Keratinocyte (primary cell): ENCODE results near the gene MICALL1. TPM values are rescaled to one million over a fixed set of nuclear protein-coding genes. Genes with fewer than 3 reads are reported as not detected.

Experiments
- DNase-seq: peaks from one replicate; pipeline ENCODE4 v3.0.0-alpha.2; 2011; ENCODE audit warnings: low read depth, missing footprints, low spot score
- FAIRE-seq: peaks from 2 replicates; lab custom pipeline; 2011; peaks lifted over from hg19 to GRCh38; lab: Jason Lieb, UNC
- H2AFZ ChIP-seq: 2 replicates; pipeline ENCODE4 v1.6.0; 2012; ENCODE audit warnings: low read length, control low read depth, inconsistent platforms; ENCODE audit not compliant: control insufficient read depth
- H3K27ac ChIP-seq: 2 replicates; pipeline ENCODE4 v1.5.1; 2011; ENCODE audit warnings: low read length; ENCODE audit not compliant: control insufficient read depth, insufficient read depth
- H3K27me3 ChIP-seq: 3 replicates; pipeline ENCODE4 v1.6.0; 2011; ENCODE audit warnings: low read length; ENCODE audit not compliant: control insufficient read depth, insufficient read depth; ENCODE audit errors: extremely low read depth
- H3K36me3 ChIP-seq, 2 experiments: 2 replicates in 1 of 2; 3 replicates in 1 of 2; pipeline ENCODE4 v1.5.1; 2011; ENCODE audit warnings: low read length in 2 of 2, mild to moderate bottlenecking in 1 of 2; ENCODE audit not compliant: control insufficient read depth in 2 of 2, insufficient read depth in 2 of 2; ENCODE audit errors: extremely low read depth in 1 of 2
- H3K4me1 ChIP-seq: 3 replicates; pipeline ENCODE4 v1.5.1; 2011; ENCODE audit warnings: low read length; ENCODE audit not compliant: control insufficient read depth, insufficient read depth; ENCODE audit errors: extremely low read depth
- H3K4me2 ChIP-seq: 3 replicates; pipeline ENCODE4 v1.6.0; 2011; ENCODE audit warnings: low read depth, low read length; ENCODE audit not compliant: control insufficient read depth, insufficient read depth; ENCODE audit errors: extremely low read depth
- H3K4me3 ChIP-seq, 3 experiments: fragments of 200-600 bp in 1 of 3; sonication (generic) in 1 of 3; 2 replicates in 2 of 3; 3 replicates in 1 of 3; pipeline ENCODE4 v1.5.1; 2011 to 2016; ENCODE audit warnings: low read length in 3 of 3, mild to moderate bottlenecking in 3 of 3, control low read depth in 2 of 3, inconsistent platforms in 1 of 3, low read depth in 1 of 3, mixed read lengths in 1 of 3, mixed run types in 1 of 3, moderate library complexity in 1 of 3; ENCODE audit not compliant: control insufficient read depth in 2 of 3, insufficient read depth in 2 of 3; ENCODE audit errors: extremely low read depth in 1 of 3
- H3K79me2 ChIP-seq: 2 replicates; pipeline ENCODE4 v1.6.0; 2012; ENCODE audit warnings: low read length; ENCODE audit not compliant: control insufficient read depth, insufficient read depth
- H3K9ac ChIP-seq: 3 replicates; pipeline ENCODE4 v1.6.0; 2011; ENCODE audit warnings: low read length; ENCODE audit not compliant: control insufficient read depth, insufficient read depth; ENCODE audit errors: extremely low read depth
- H3K9me1 ChIP-seq: 3 replicates; pipeline ENCODE4 v1.6.0; 2011; ENCODE audit warnings: low read length; ENCODE audit not compliant: control insufficient read depth, insufficient read depth; ENCODE audit errors: extremely low read depth
- H3K9me3 ChIP-seq: 2 replicates; pipeline ENCODE4 v1.5.1; 2012; ENCODE audit warnings: low read depth, low read length; ENCODE audit not compliant: control insufficient read depth
- H4K20me1 ChIP-seq: 3 replicates; pipeline ENCODE4 v1.6.0; 2011; ENCODE audit warnings: low read length; ENCODE audit not compliant: control insufficient read depth, insufficient read depth; ENCODE audit errors: extremely low read depth
- EZH2 ChIP-seq: IDR thresholded peaks from one replicate; pipeline ENCODE4 v1.6.1; 2012; ENCODE audit warnings: inconsistent platforms, mild to moderate bottlenecking, low read length, moderate library complexity
- dilution Hi-C: fragments of 300-500 bp; cut with MboI; formaldehyde crosslinking; loops from one replicate; pipeline ENCODE4 v1.7.0; 2020; ENCODE audit warnings: low sequenced_read_pairs; ENCODE audit not compliant: extremely low pct_ligation_motif_present
- polyA plus RNA-seq, 5 experiments: library from polyadenylated mRNA; depleted of rRNA in 3 of 5; stranded (reverse) in 3 of 5; stranded (forward) in 1 of 5; unstranded in 1 of 5; fragments of >200 nt; gene quantifications; 1 replicate in 1 of 5; 2 replicates in 3 of 5; 3 replicates in 1 of 5; pipeline versions ENCODE4 v1.2.1 to v1.2.3, GENCODE V29; 2011 to 2012; ENCODE audit warnings: missing spikeins in 2 of 5, low read depth in 1 of 5, low replicate concordance in 1 of 5
- TF ChIP-seq, protein P1 (sequence below), 3 experiments: IDR thresholded peaks in 1 of 3; conservative IDR thresholded peaks in 1 of 3; optimal IDR thresholded peaks in 1 of 3; 2 replicates in 2 of 3; 3 replicates in 1 of 3; pipeline versions ENCODE3 to v1.5.1; 2011; ENCODE audit warnings: low read length in 3 of 3, mild to moderate bottlenecking in 3 of 3, moderate library complexity in 2 of 3, control low read depth in 1 of 3, inconsistent platforms in 1 of 3; ENCODE audit not compliant: insufficient read depth in 2 of 3; ENCODE audit errors: extremely low read depth in 1 of 3

The MICALL1 gene
- polyA plus RNA-seq, 1 donor (not counting 4 experiments of a cell fraction or from before 2014, with no cell fraction given), result 42.8 TPM

DNA sequence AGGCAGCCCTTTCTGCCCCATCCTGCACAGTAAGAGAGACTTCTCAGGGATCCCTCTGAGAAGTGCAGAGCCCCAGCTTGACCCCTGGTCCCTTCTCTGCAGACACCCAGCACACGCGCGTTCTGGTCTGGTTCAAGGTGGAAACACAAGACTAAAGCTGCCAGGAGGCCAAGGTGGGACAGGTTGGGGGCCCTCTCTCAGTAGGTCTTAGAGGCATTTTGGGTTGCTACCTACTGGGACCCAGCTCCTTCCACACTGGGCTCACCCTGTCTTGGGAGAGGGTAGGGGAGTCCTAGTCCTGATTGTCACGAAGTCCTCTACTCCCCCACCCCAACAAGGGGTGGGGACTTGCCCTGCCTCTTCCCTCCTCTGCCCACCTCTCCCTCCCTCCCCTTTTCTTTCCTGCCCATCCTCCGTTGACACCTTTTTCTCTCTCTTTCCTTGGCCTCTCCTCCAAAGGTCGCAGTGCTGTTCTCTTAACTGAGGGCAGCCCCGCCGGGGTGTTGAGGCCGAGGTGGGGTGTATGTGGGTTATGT lies 79.0 kb downstream of the MICALL1 start:
- Histone ChIP-seq H3K9me3 (no peaks in the 10 kb centered on the region), H3K36me3 (no peaks in the 10 kb centered on the region), H3K4me1 (no peaks in the 10 kb centered on the region), H4K20me1 (no peaks in the 10 kb centered on the region), H3K27me3 (no peaks in the 10 kb centered on the region), H3K4me2 (no peak overlapping the region), H3K79me2 (no peaks in the 10 kb centered on the region), H3K4me3 (no peak overlapping the region), H2AFZ (no peak overlapping the region), H3K27ac (no peak overlapping the region), H3K9me1 (no peaks in the 10 kb centered on the region), H3K9ac (no peak overlapping the region)
- dilution Hi-C loops, result no loop called here
- DNase-seq, result no peak
- no peak for FAIRE-seq
- TF ChIP-seq EZH2, result no peak
- TF ChIP-seq, protein P1, sequence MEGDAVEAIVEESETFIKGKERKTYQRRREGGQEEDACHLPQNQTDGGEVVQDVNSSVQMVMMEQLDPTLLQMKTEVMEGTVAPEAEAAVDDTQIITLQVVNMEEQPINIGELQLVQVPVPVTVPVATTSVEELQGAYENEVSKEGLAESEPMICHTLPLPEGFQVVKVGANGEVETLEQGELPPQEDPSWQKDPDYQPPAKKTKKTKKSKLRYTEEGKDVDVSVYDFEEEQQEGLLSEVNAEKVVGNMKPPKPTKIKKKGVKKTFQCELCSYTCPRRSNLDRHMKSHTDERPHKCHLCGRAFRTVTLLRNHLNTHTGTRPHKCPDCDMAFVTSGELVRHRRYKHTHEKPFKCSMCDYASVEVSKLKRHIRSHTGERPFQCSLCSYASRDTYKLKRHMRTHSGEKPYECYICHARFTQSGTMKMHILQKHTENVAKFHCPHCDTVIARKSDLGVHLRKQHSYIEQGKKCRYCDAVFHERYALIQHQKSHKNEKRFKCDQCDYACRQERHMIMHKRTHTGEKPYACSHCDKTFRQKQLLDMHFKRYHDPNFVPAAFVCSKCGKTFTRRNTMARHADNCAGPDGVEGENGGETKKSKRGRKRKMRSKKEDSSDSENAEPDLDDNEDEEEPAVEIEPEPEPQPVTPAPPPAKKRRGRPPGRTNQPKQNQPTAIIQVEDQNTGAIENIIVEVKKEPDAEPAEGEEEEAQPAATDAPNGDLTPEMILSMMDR (optimal IDR thresholded peaks at IDR 0.05 in 1 of 3, IDR thresholded peaks at IDR 0.05 in 1 of 3, conservative IDR thresholded peaks at IDR 0.05 in 1 of 3; ENCODE audit: extremely low read depth in 1 of 3, insufficient read depth in 2 of 3, low read length in 3 of 3), result no peak

DNA sequence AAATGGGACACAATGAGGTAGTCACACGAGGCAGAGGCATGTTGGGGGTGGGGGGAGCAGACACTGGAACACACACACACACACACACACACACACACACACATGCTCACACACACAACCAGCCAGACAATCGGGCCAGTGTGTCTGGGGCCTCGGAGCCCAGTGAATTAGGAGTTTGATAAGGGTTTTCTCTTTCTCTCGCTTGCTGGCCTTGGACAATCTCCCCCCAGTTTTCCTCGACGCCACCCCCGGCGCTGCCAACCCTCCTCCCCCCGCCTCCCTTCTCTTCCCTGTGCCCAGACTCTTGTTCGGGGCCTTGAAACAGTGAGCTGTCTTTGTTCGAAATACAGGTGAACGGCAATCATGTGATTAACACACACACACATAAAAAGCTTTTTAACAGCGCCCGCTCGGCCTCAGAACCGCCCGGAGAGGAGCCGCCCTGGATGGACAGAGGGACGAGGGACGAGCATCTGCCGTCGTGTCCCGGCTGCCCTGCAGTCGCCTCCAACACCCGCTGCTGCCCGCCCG lies 79.7 kb downstream of the MICALL1 start:
- Histone ChIP-seq H3K4me3 (no peak overlapping the region), H3K4me1 (no peaks in the 10 kb centered on the region), H2AFZ (no peak overlapping the region), H3K27ac (no peak overlapping the region), H3K36me3 (no peaks in the 10 kb centered on the region), H3K4me2 (no peak overlapping the region), H3K9ac (no peak overlapping the region), H4K20me1 (no peaks in the 10 kb centered on the region), H3K79me2 (no peaks in the 10 kb centered on the region), H3K27me3 (no peaks in the 10 kb centered on the region), H3K9me3 (no peaks in the 10 kb centered on the region), H3K9me1 (no peaks in the 10 kb centered on the region)
- no peak for FAIRE-seq
- dilution Hi-C loops, result no loop called here
- no peak for DNase-seq
- TF ChIP-seq, protein P1 (optimal IDR thresholded peaks at IDR 0.05 in 1 of 3, IDR thresholded peaks at IDR 0.05 in 1 of 3, conservative IDR thresholded peaks at IDR 0.05 in 1 of 3; ENCODE audit: extremely low read depth in 1 of 3, insufficient read depth in 2 of 3, low read length in 3 of 3), result no peak
- no peak for TF ChIP-seq EZH2
